Peyer's patch (tissue), 4 donors: ENCODE data around the gene PRICKLE2.

Experiments used
- CTCF ChIP-seq, 6 experiments: fragments of 450-650 bp in 4 of 6; fragments of 200-600 bp in 2 of 6; sonication (generic) in 1 of 6; IDR thresholded peaks; one replicate each; pipeline ENCODE4 v1.5.1; 2017 to 2019; ENCODE audit warnings: antibody characterized with exemption in 6 of 6, mild to moderate bottlenecking in 3 of 6, moderate library complexity in 1 of 6
- POLR2A ChIP-seq, 2 donors: fragments of 450-650 bp; IDR thresholded peaks; one replicate each; pipeline ENCODE4 v1.5.1; 2017; ENCODE audit warnings: antibody characterized with exemption in 2 of 2, mild to moderate bottlenecking in 2 of 2, moderate library complexity in 2 of 2

GRCh38 chr3:64170270-64170669 lies 55.0 kb downstream of the PRICKLE2 start:
- no peak for TF ChIP-seq POLR2A (IDR thresholded peaks at IDR 0.05)
- no peak for TF ChIP-seq CTCF (IDR thresholded peaks at IDR 0.05)
